H1 (cell line): ENCODE data around the gene GLB1L3. TPM values are rescaled to one million over a fixed set of nuclear protein-coding genes. Genes with fewer than 3 reads are reported as not detected.

Experiments used
- CTCF ChIA-PET: fragments of 300-600 bp; sonication (Branson Sonifier 250); formaldehyde crosslinking; loops from one replicate; lab custom pipeline; 2021; ENCODE audit not compliant: partially characterized antibody; lab: Charles Lee
- POLR2A ChIA-PET: fragments of 300-600 bp; sonication (Branson Sonifier 250); formaldehyde crosslinking; loops from one replicate; lab custom pipeline; 2021; ENCODE audit warnings: inconsistent platforms; ENCODE audit not compliant: partially characterized antibody; lab: Charles Lee
- DNase-seq, 2 experiments: peaks; one replicate each; pipeline versions ENCODE4 v3.0.0 to v3.0.0-alpha.2; 2010 to 2022; ENCODE audit warnings: low spot score in 2 of 2, low read depth in 1 of 2, mixed read lengths in 1 of 2
- FAIRE-seq: peaks from 2 replicates; lab custom pipeline; 2011; peaks lifted over from hg19 to GRCh38; lab: Jason Lieb, UNC
- H2AFZ ChIP-seq: 2 replicates; pipeline ENCODE4 v1.8.1; 2012; ENCODE audit warnings: low read length, inconsistent platforms
- H2AK5ac ChIP-seq: 2 replicates; pipeline ENCODE4 v1.6.1; 2013; ENCODE audit warnings: low read depth, low read length
- H2BK120ac ChIP-seq: replicated peaks from 2 replicates; pipeline ENCODE3; 2013; ENCODE audit warnings: low read depth, low read length, inconsistent platforms
- H2BK12ac ChIP-seq: 2 replicates; pipeline ENCODE4 v1.6.1; 2013; ENCODE audit warnings: low read depth, low read length
- H2BK15ac ChIP-seq: 2 replicates; pipeline ENCODE4 v1.6.1; 2013; ENCODE audit warnings: low read length
- H2BK20ac ChIP-seq: 2 replicates; pipeline ENCODE4 v1.6.1; 2013; ENCODE audit warnings: low read length
- H2BK5ac ChIP-seq: 2 replicates; pipeline ENCODE4 v1.6.1; 2013; ENCODE audit warnings: low read depth, low read length
- H3K14ac ChIP-seq: 2 replicates; pipeline ENCODE4 v1.6.1; 2013; ENCODE audit warnings: inconsistent platforms; ENCODE audit not compliant: insufficient read length
- H3K18ac ChIP-seq: 2 replicates; pipeline ENCODE4 v1.6.1; 2013; ENCODE audit warnings: low read length; ENCODE audit errors: extremely low read depth
- H3K23ac ChIP-seq: 2 replicates; pipeline ENCODE4 v1.6.1; 2013; ENCODE audit warnings: inconsistent platforms; ENCODE audit not compliant: insufficient read length
- H3K23me2 ChIP-seq: 2 replicates; pipeline ENCODE4 v1.6.1; 2013; ENCODE audit warnings: low read depth, low read length
- H3K27ac ChIP-seq: 2 replicates; pipeline ENCODE4 v1.6.1; 2011; ENCODE audit warnings: low read depth, low read length, inconsistent platforms
- H3K27me3 ChIP-seq, 4 experiments: replicated peaks in 1 of 4; 1 replicate in 1 of 4; 2 replicates in 3 of 4; pipeline versions ENCODE4 v1.6.1 to v1.8.1; 2011 to 2013; ENCODE audit warnings: low read length in 3 of 4, mild to moderate bottlenecking in 3 of 4, inconsistent platforms in 2 of 4, mixed read lengths in 2 of 4, moderate library complexity in 1 of 4; ENCODE audit not compliant: control insufficient read depth in 3 of 4, insufficient read depth in 3 of 4; ENCODE audit errors: extremely low read depth in 1 of 4
- H3K36me3 ChIP-seq, 4 experiments: 2 replicates each; pipeline versions ENCODE4 v1.6.1 to v1.8.1; 2011 to 2013; ENCODE audit warnings: mild to moderate bottlenecking in 4 of 4, low read length in 3 of 4, moderate library complexity in 2 of 4, control low read depth in 1 of 4, inconsistent platforms in 1 of 4; ENCODE audit not compliant: insufficient read depth in 4 of 4, control insufficient read depth in 2 of 4
- H3K4ac ChIP-seq: replicated peaks from 2 replicates; pipeline ENCODE3; 2013; ENCODE audit warnings: low read length, low read depth, mixed read lengths, inconsistent platforms; ENCODE audit not compliant: insufficient read length
- H3K4me1 ChIP-seq, 4 experiments: replicated peaks in 1 of 4; 1 replicate in 1 of 4; 2 replicates in 3 of 4; pipeline versions ENCODE4 v1.6.1 to v1.8.1; 2011 to 2013; ENCODE audit warnings: low read length in 3 of 4, inconsistent platforms in 2 of 4, mixed read lengths in 1 of 4; ENCODE audit not compliant: insufficient read depth in 4 of 4, control insufficient read depth in 3 of 4
- H3K4me2 ChIP-seq, 2 experiments: 2 replicates each; pipeline versions ENCODE4 v1.6.1 to v1.8.1; 2011 to 2013; ENCODE audit warnings: low read depth in 2 of 2, low read length in 2 of 2, control low read depth in 1 of 2, inconsistent platforms in 1 of 2, mild to moderate bottlenecking in 1 of 2; ENCODE audit not compliant: insufficient read depth in 1 of 2
- H3K4me3 ChIP-seq, 4 experiments: fragments of 200-600, 300-600 bp in 1 of 4; sonication (generic), shearing (Covaris generic), sonication (Bioruptor Twin) in 1 of 4; 2 replicates each; pipeline versions ENCODE4 v1.5.1 to v1.8.1; 2011 to 2016; ENCODE audit warnings: low read length in 4 of 4, low read depth in 3 of 4, control low read depth in 2 of 4, inconsistent platforms in 2 of 4, mild to moderate bottlenecking in 2 of 4, mixed read lengths in 1 of 4, moderate library complexity in 1 of 4; ENCODE audit not compliant: insufficient read depth in 2 of 4; ENCODE audit errors: extremely low read depth in 1 of 4
- H3K56ac ChIP-seq: replicated peaks from 2 replicates; pipeline ENCODE3; 2013; ENCODE audit warnings: low read depth, mild to moderate bottlenecking, mixed read lengths, low read length, inconsistent platforms; ENCODE audit not compliant: insufficient read length
- H3K79me1 ChIP-seq: 2 replicates; pipeline ENCODE4 v1.6.1; 2013; ENCODE audit warnings: low read depth, low read length, control low read depth
- H3K79me2 ChIP-seq, 2 experiments: 2 replicates each; pipeline versions ENCODE4 v1.6.1 to v1.8.1; 2012 to 2013; ENCODE audit warnings: low read length in 2 of 2, mild to moderate bottlenecking in 2 of 2, inconsistent platforms in 1 of 2; ENCODE audit not compliant: insufficient read depth in 2 of 2, control insufficient read depth in 1 of 2
- H3K9ac ChIP-seq, 4 experiments: replicated peaks in 1 of 4; 1 replicate in 1 of 4; 2 replicates in 3 of 4; pipeline versions ENCODE4 v1.6.1 to v1.8.1; 2011 to 2013; ENCODE audit warnings: low read depth in 3 of 4, low read length in 3 of 4, control low read depth in 2 of 4, mild to moderate bottlenecking in 2 of 4, moderate library complexity in 2 of 4, inconsistent platforms in 1 of 4; ENCODE audit errors: extremely low read depth in 1 of 4
- H3K9me3 ChIP-seq, 2 experiments: 2 replicates each; pipeline versions ENCODE4 v1.6.1 to v1.8.1; 2012 to 2013; ENCODE audit warnings: mild to moderate bottlenecking in 2 of 2, moderate library complexity in 2 of 2, control low read depth in 1 of 2, inconsistent platforms in 1 of 2, low read depth in 1 of 2, low read length in 1 of 2, mixed read lengths in 1 of 2; ENCODE audit not compliant: insufficient read depth in 2 of 2
- H4K20me1 ChIP-seq, 2 experiments: replicated peaks in 1 of 2; 2 replicates each; pipeline versions ENCODE3 to v1.8.1; 2011 to 2013; ENCODE audit warnings: inconsistent platforms in 2 of 2, low read length in 2 of 2, mild to moderate bottlenecking in 1 of 2; ENCODE audit not compliant: insufficient read depth in 2 of 2, control insufficient read depth in 1 of 2
- H4K5ac ChIP-seq: 2 replicates; pipeline ENCODE4 v1.6.1; 2013; ENCODE audit warnings: low read length, low read depth, mixed read lengths, inconsistent platforms; ENCODE audit not compliant: insufficient read length
- H4K8ac ChIP-seq: 2 replicates; pipeline ENCODE4 v1.8.0; 2013; ENCODE audit warnings: mild to moderate bottlenecking, moderate library complexity, low read length, inconsistent platforms; ENCODE audit not compliant: insufficient read depth; ENCODE audit errors: extremely low read depth
- H4K91ac ChIP-seq: replicated peaks from 2 replicates; pipeline ENCODE3; 2013; ENCODE audit warnings: low read length, mixed read lengths, inconsistent platforms; ENCODE audit not compliant: insufficient read length
- ASH2L ChIP-seq: fragments of 200-600, 300-600 bp; sonication (generic); IDR thresholded peaks from one replicate; pipeline ENCODE4 v1.7.1; 2017; ENCODE audit warnings: low read length
- CBX5 ChIP-seq: fragments of 300-800, 300-1000 bp; sonication (generic); IDR thresholded peaks from 2 replicates; pipeline ENCODE4 v1.7.1; 2016; ENCODE audit warnings: antibody characterized with exemption, low read length, low read depth
- CTCF ChIP-seq, 3 experiments: IDR thresholded peaks; 1 replicate in 2 of 3; 2 replicates in 1 of 3; pipeline versions ENCODE4 v1.5.1 to v1.6.1; 2011; ENCODE audit warnings: low read length in 3 of 3, mild to moderate bottlenecking in 3 of 3, inconsistent platforms in 2 of 3, low read depth in 1 of 3, moderate library complexity in 1 of 3; ENCODE audit not compliant: insufficient read depth in 1 of 3; ENCODE audit errors: control extremely low read depth in 1 of 3
- EP300 ChIP-seq, 2 experiments: IDR thresholded peaks; 1 replicate in 1 of 2; 2 replicates in 1 of 2; pipeline ENCODE4 v1.6.1; 2011 to 2012; ENCODE audit warnings: low read depth in 2 of 2, low read length in 2 of 2, mild to moderate bottlenecking in 2 of 2, borderline replicate concordance in 1 of 2, inconsistent platforms in 1 of 2, moderate library complexity in 1 of 2
- GTF2F1 ChIP-seq: IDR thresholded peaks from 2 replicates; pipeline ENCODE4 v1.6.1; 2012; ENCODE audit warnings: low read depth, low read length, improper control_type of control experiment, borderline replicate concordance
- RFX5 ChIP-seq: IDR thresholded peaks from 2 replicates; pipeline ENCODE4 v1.6.1; 2011; ENCODE audit warnings: low read depth, low read length, improper control_type of control experiment, borderline replicate concordance
- RNF2 ChIP-seq: fragments of 200-900, 300-1000 bp; sonication (generic); IDR thresholded peaks from 2 replicates; pipeline ENCODE4 v1.7.1; 2016; ENCODE audit warnings: borderline replicate concordance, low read depth, mild to moderate bottlenecking, antibody characterized with exemption, low read length; ENCODE audit not compliant: poor library complexity, severe bottlenecking; ENCODE audit errors: missing control alignments
- SP1 ChIP-seq: IDR thresholded peaks from 2 replicates; pipeline ENCODE4 v1.6.1; 2011; ENCODE audit warnings: low read depth, low read length
- WGBS, 2 experiments: shearing (Covaris generic) in 1 of 2; methylation state at CpG; one replicate each; pipeline versions ENCODE4 v1.1.6 to v1.1.7; 2013 to 2015; ENCODE audit warnings: low lambda C conversion rate in 2 of 2, mixed read lengths in 2 of 2, inconsistent platforms in 1 of 2, low coverage in 1 of 2, missing lambda C conversion rate in 1 of 2; ENCODE audit not compliant: insufficient replicate concordance in 2 of 2, insufficient coverage in 1 of 2, insufficient read length in 1 of 2; ENCODE audit errors: extremely low coverage in 1 of 2, missing lambda C conversion rate in 1 of 2; 5-methylcytosine and 5-hydroxymethylcytosine counted together
- polyA plus RNA-seq, 7 experiments: library from polyadenylated mRNA; depleted of rRNA in 3 of 7; stranded (reverse) in 5 of 7; unstranded in 2 of 7; fragments of >200 nt in 5 of 7; fragments of 200-250 nt in 2 of 7; gene quantifications; 1 replicate in 5 of 7; 2 replicates in 1 of 7; 4 replicates in 1 of 7; pipeline versions ENCODE4 v1.2.1 to v1.2.3, GENCODE V29; 2011 to 2013; ENCODE audit warnings: missing spikeins in 2 of 7, mixed read lengths in 2 of 7
- total RNA-seq: library from RNA; stranded (reverse); fragmentation: NEBNext Ultra II Directional; extraction: Animal tissue kit (Norgen Biotek cat#: 25700); gene quantifications from 2 replicates; pipeline ENCODE4 v1.2.1, GENCODE V29; 2021
- TF ChIP-seq, protein P1 (sequence below): IDR thresholded peaks from 2 replicates; pipeline ENCODE4 v1.6.1; 2012; ENCODE audit warnings: inconsistent platforms

Gene GLB1L3
- total and polyA plus RNA-seq, 2 of the 8 experiments (the other 6 are each of a cell fraction or from before 2014, with no cell fraction given), result 14.9 to 33.2 TPM

- Histone ChIP-seq H3K9ac (no peak overlapping the region), H3K79me1 (no peaks in the 10 kb centered on the region), H3K23ac (no peak overlapping the region), H3K4me1 (peaks cover 0 to 5% (median 4%) of the 10 kb centered on the region in 4 experiments; a peak in 4 of 7 replicates), H3K4ac (no peak overlapping the region), H3K4me2 (peak overlapping the region; percentile 61 to 96), H4K8ac (no peak overlapping the region; the same call in 1 of the 2 replicates), H2BK120ac (no peak overlapping the region), H3K23me2 (peaks cover 8% of the 10 kb centered on the region; the same call in 1 of the 2 replicates), H2AK5ac (no peak overlapping the region), H3K4me3 (peak overlapping the region; percentile 48 to 72 (median 66)), H2BK5ac (no peak overlapping the region), H2BK12ac (no peak overlapping the region), H4K20me1 (no peaks in the 10 kb centered on the region), H2AFZ (0 out of 2 replicates have a peak overlapping the region, but pooled peaks have one; percentile 27), H2BK20ac (no peak overlapping the region), H3K27ac (no peak overlapping the region), H4K91ac (no peak overlapping the region), H3K18ac (no peak overlapping the region), H3K27me3 (peaks cover 0 to 36% (median 24%) of the 10 kb centered on the region in 4 experiments; a peak in 5 of 7 replicates), H3K36me3 (no peaks in the 10 kb centered on the region), H3K14ac (no peak overlapping the region), H2BK15ac (no peak overlapping the region), H3K79me2 (no peaks in the 10 kb centered on the region), H3K9me3 (no peaks in the 10 kb centered on the region), H3K56ac (no peak overlapping the region), H4K5ac (no peak overlapping the region)
- POLR2A ChIA-PET, result interaction anchor here (1.3 to 2.1 kb wide), 2 partner anchors 10 to 59 kb away, joined by 3 to 7 read pairs; no protein-coding TSS in a partner anchor
- 2% methylated on average over 38 of the region's 40 CpGs; no CpG with 5 or more reads in 1 of the 2 experiments for WGBS, 2 experiments
- DNase-seq (peak in 1 of 2 experiments; percentile 70), FAIRE-seq (no peak)
- CTCF ChIA-PET, result interaction anchor here (0.8 to 2.1 kb wide), 6 partner anchors 9 to 648 kb away, joined by 3 to 5 read pairs (median 3); no protein-coding TSS in a partner anchor
- TF ChIP-seq SP1 (no peak), GTF2F1 (no peak), ASH2L (peak; percentile 52), CTCF (IDR thresholded peaks at IDR 0.05; ENCODE audit: control extremely low read depth in 1 of 3, insufficient read depth in 1 of 3, low read depth in 1 of 3, low read length in 3 of 3) (peak in 2 of 3 experiments; percentile 9 to 26; a peak in 2 of 4 replicates), RNF2 (no peak), CBX5 (no peak), RFX5 (no peak), EP300 (IDR thresholded peaks at IDR 0.05; ENCODE audit: borderline replicate concordance in 1 of 2, low read depth in 2 of 2, low read length in 2 of 2) (no peak)
- TF ChIP-seq, protein P1, sequence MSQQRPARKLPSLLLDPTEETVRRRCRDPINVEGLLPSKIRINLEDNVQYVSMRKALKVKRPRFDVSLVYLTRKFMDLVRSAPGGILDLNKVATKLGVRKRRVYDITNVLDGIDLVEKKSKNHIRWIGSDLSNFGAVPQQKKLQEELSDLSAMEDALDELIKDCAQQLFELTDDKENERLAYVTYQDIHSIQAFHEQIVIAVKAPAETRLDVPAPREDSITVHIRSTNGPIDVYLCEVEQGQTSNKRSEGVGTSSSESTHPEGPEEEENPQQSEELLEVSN, result peak; percentile 16; the same call in 1 of the 2 replicates
Observed at GRCh38 chr11:134332189-134332631, 56.0 kb downstream of the GLB1L3 start.
